ENCODE results near the gene ADGRV1. TPM values are rescaled to one million over a fixed set of nuclear protein-coding genes. Genes with fewer than 3 reads are reported as not detected.
"Not testable (repeated sequence)": the region's sequence is repeated elsewhere in the genome, so short reads cannot be mapped to it uniquely, and the experiment has no call there.

Gene ADGRV1
- total RNA-seq, 4 donors from 2014 or later: 0.28 to 6.5 (median 3.7) TPM

GRCh38 chr5:90962481-90962880 is 403.9 kb downstream of the ADGRV1 start:
- no peaks in the 10 kb centered on the region for H3K27me3 ChIP-seq
- no peaks in the 10 kb centered on the region for H3K4me1 ChIP-seq
- no peaks in the 10 kb centered on the region for H3K9me3 ChIP-seq
- H3K36me3 ChIP-seq: no peaks in the 10 kb centered on the region
- TF ChIP-seq, protein P1, sequence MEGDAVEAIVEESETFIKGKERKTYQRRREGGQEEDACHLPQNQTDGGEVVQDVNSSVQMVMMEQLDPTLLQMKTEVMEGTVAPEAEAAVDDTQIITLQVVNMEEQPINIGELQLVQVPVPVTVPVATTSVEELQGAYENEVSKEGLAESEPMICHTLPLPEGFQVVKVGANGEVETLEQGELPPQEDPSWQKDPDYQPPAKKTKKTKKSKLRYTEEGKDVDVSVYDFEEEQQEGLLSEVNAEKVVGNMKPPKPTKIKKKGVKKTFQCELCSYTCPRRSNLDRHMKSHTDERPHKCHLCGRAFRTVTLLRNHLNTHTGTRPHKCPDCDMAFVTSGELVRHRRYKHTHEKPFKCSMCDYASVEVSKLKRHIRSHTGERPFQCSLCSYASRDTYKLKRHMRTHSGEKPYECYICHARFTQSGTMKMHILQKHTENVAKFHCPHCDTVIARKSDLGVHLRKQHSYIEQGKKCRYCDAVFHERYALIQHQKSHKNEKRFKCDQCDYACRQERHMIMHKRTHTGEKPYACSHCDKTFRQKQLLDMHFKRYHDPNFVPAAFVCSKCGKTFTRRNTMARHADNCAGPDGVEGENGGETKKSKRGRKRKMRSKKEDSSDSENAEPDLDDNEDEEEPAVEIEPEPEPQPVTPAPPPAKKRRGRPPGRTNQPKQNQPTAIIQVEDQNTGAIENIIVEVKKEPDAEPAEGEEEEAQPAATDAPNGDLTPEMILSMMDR (IDR thresholded peaks at IDR 0.05): no peak
- no peak for TF ChIP-seq POLR2A (IDR thresholded peaks at IDR 0.05)
- no peak overlapping the region for H3K4me3 ChIP-seq
- H3K27ac ChIP-seq: no peak overlapping the region
- no peak for DNase-seq

DNA sequence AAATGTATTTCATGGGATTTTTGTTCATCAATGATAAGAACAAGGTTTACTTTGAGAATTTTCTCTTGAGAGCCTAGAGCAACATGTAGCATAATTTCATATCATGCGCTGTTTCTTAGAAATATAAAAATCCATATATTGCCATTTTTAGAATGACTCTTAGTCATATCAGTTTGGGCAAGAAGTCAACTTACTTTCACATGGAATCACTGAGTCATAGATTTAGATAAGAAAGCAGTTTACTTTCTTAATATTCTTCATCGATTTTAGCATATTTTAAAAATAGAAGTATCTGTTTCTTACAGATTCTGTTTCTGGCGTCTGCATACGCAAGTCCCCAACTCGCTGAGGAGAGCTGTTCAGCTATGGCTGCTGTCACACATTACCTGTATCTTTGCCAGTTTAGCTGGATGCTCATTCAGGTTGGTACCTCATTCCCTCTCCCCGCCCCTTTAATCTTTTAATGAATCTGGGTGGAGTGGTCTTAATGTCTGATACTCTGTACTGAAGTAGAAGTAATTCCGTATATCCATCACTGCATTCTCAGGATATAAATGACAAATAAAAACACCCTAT is 406.6 kb downstream of the ADGRV1 start:
- no peaks in the 10 kb centered on the region for H3K27me3 ChIP-seq
- no peak overlapping the region for H3K4me3 ChIP-seq
- no peak for DNase-seq
- H3K4me1 ChIP-seq: no peaks in the 10 kb centered on the region
- no peaks in the 10 kb centered on the region for H3K36me3 ChIP-seq
- H3K27ac ChIP-seq: no peak overlapping the region
- TF ChIP-seq, protein P1 (IDR thresholded peaks at IDR 0.05): no peak
- TF ChIP-seq POLR2A (IDR thresholded peaks at IDR 0.05): no peak
- H3K9me3 ChIP-seq: no peaks in the 10 kb centered on the region

DNA sequence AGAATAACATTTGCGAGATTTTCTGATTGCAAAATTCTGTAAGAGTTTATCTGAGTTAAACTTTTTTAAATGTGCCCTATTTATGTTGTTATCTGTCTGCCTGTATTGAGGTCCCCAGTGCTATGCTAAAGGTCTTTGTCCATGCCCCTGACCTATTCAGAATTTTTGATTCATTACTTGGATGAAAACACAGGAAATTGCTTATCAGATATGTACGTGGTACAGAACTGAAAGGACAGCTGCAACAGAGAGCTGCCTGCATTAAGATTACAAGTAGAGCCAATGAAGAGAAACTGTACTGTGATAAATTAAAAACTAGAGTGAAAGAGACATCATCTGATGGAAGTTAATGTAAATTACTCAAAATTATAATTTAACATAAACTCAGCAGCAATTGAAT is 408.8 kb downstream of the ADGRV1 start:
- Histone ChIP-seq H3K4me3 (no peak overlapping the region), H3K4me1 (no peaks in the 10 kb centered on the region), H3K27me3 (no peaks in the 10 kb centered on the region), H3K27ac (no peak overlapping the region), H3K36me3 (no peaks in the 10 kb centered on the region), H3K9me3 (no peaks in the 10 kb centered on the region)
- TF ChIP-seq, protein P1 (IDR thresholded peaks at IDR 0.05): no peak
- TF ChIP-seq POLR2A (IDR thresholded peaks at IDR 0.05): no peak
- DNase-seq: no peak

DNA sequence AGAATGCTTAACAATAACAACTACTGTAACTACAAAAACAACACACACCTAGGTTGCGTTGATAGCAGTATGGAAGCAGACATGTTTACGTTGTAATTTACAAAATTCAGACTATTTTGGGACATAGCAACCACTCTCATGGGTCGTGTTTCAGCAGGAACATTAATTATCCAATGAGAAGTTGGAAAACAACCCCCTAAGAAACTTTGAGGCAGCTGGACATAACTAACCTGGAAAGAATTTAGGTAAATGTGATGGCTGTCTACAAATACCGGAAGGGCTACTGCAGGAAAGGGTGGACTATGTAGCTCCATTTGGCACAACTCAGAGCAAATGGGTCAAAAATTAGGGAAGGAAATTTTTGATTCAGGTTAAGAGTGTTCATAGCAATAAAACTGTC is 409.3 kb downstream of the ADGRV1 start:
- Histone ChIP-seq H3K36me3 (no peaks in the 10 kb centered on the region), H3K4me1 (no peaks in the 10 kb centered on the region)

DNA sequence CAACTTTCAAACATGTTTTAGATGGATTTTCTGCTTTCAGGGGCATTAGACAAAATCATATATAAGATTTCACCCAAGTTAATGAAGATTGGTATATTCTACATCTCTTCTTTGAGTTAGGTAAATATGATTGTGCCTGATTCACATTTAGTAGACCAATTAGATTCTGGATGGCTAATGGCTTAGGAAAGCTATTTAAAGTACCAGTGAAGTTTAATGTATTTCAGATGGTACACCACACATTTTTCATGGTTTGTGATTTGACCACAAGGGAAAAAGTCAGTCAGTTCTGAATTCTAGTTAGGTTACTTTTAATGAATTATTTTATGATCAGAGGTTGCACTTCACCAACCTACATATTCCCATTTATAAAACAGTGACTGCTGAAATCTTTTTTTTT is 409.7 kb downstream of the ADGRV1 start:
- H3K4me1 ChIP-seq: no peaks in the 10 kb centered on the region
- no peak for DNase-seq
- no peaks in the 10 kb centered on the region for H3K27me3 ChIP-seq
- H3K4me3 ChIP-seq: no peak overlapping the region
- no peak for TF ChIP-seq POLR2A (IDR thresholded peaks at IDR 0.05)
- TF ChIP-seq, protein P1 (IDR thresholded peaks at IDR 0.05): no peak
- no peak overlapping the region for H3K27ac ChIP-seq
- H3K9me3 ChIP-seq: no peaks in the 10 kb centered on the region
- H3K36me3 ChIP-seq: no peaks in the 10 kb centered on the region

More for the DNA sequence above, 409.3 kb downstream of the ADGRV1 start:
- Histone ChIP-seq H3K9me3 (no peaks in the 10 kb centered on the region), H3K4me3 (no peak overlapping the region), H3K27me3 (no peaks in the 10 kb centered on the region), H3K27ac (no peak overlapping the region)
- DNase-seq: no peak
- TF ChIP-seq, protein P1 (IDR thresholded peaks at IDR 0.05): no peak
- no peak for TF ChIP-seq POLR2A (IDR thresholded peaks at IDR 0.05)

DNA sequence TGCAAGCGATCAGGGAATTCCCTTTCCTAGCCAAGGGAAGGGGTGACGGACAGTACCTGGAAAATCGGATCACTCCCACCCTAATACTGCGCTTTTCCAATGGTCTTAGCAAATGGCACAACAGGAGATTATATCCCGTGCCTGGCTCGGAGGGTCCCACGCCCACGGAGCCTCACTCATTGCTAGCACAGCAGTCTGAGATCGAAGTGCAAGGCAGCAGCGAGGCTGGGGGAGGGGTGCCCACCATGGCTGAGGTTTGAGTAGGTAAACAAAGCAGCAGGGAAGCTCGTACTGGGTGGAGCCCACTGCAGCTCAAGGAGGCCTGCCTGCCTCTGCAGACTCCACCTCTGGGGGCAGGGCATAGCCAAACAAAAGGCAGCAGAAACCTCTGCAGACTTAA is 411.3 kb downstream of the ADGRV1 start:
- DNase-seq, H3K4me1 ChIP-seq, H3K9me3 ChIP-seq, H3K36me3 ChIP-seq, H3K27me3 ChIP-seq, H3K4me3 ChIP-seq, H3K27ac ChIP-seq: not testable (repeated sequence)

Measured in Peyer's patch (tissue), 4 donors.